Type B pancreatic cell (in vitro differentiated cells): ENCODE results near the gene MLKL. TPM values are rescaled to one million over a fixed set of nuclear protein-coding genes. Genes with fewer than 3 reads are reported as not detected.
A peak's percentile ranks its signal among the peaks of the same experiment; 100 is the strongest.

Source experiments
- DNase-seq: peaks from one replicate; pipeline ENCODE4 v3.0.0; 2021; ENCODE audit warnings: mixed read lengths; ENCODE audit not compliant: unreplicated experiment; ENCODE audit errors: extremely low spot score
- H3K27ac Mint-ChIP-seq: 2 replicates; pipeline ENCODE4 v1.8.0; 2021; ENCODE audit warnings: mild to moderate bottlenecking, mixed read lengths
- H3K27me3 Mint-ChIP-seq: 2 replicates; pipeline ENCODE4 v1.8.0; 2021; ENCODE audit warnings: mixed read lengths
- H3K36me3 Mint-ChIP-seq: 2 replicates; pipeline ENCODE4 v1.8.0; 2021; ENCODE audit warnings: mixed read lengths
- H3K4me1 Mint-ChIP-seq: one replicate; pipeline ENCODE4 v1.8.0; 2021; ENCODE audit warnings: mixed read lengths; ENCODE audit not compliant: unreplicated experiment
- H3K4me3 Mint-ChIP-seq: 2 replicates; pipeline ENCODE4 v1.8.0; 2021; ENCODE audit warnings: mild to moderate bottlenecking, mixed read lengths
- H3K9me3 Mint-ChIP-seq: 2 replicates; pipeline ENCODE4 v1.8.0; 2021; ENCODE audit warnings: mixed read lengths
- CTCF ChIP-seq: fragments of 200-600 bp; sonication (generic); conservative IDR thresholded peaks from 2 replicates; pipeline ENCODE4 v1.5.0; 2021; ENCODE audit warnings: antibody characterized with exemption, mild to moderate bottlenecking
- total RNA-seq: library from RNA; stranded (reverse); gene quantifications from 2 replicates; pipeline ENCODE4 v1.2.1, GENCODE V29; 2021; ENCODE audit warnings: low replicate concordance

Gene MLKL
- total RNA-seq, 1 donor from 2014 or later = 0.58 TPM

GRCh38 chr16:74729783-74730683 lies 29.4 kb upstream of the MLKL start:
- DNase-seq = no peak
- peaks cover 3% of the 10 kb centered on the region for H3K9me3 Mint-ChIP-seq
- H3K4me1 Mint-ChIP-seq = peaks cover 19% of the 10 kb centered on the region
- no peak for TF ChIP-seq CTCF
- H3K27me3 Mint-ChIP-seq = no peaks in the 10 kb centered on the region
- H3K36me3 Mint-ChIP-seq = no peaks in the 10 kb centered on the region
- H3K27ac Mint-ChIP-seq = peak overlapping the region; percentile 73
- peak overlapping the region; percentile 74 for H3K4me3 Mint-ChIP-seq

GRCh38 chr16:74727903-74728302 lies 27.2 kb upstream of the MLKL start:
- no peak for DNase-seq
- H3K4me1 Mint-ChIP-seq = peaks cover 19% of the 10 kb centered on the region
- no peak overlapping the region for H3K4me3 Mint-ChIP-seq
- no peaks in the 10 kb centered on the region for H3K27me3 Mint-ChIP-seq
- no peak overlapping the region for H3K27ac Mint-ChIP-seq
- no peaks in the 10 kb centered on the region for H3K36me3 Mint-ChIP-seq
- peaks cover 3% of the 10 kb centered on the region for H3K9me3 Mint-ChIP-seq
- TF ChIP-seq CTCF = no peak

- H3K9me3 Mint-ChIP-seq = peaks cover 3% of the 10 kb centered on the region
- no peak for DNase-seq
- H3K4me3 Mint-ChIP-seq = no peak overlapping the region
- peak; percentile 72 for TF ChIP-seq CTCF
- H3K27me3 Mint-ChIP-seq = no peaks in the 10 kb centered on the region
- no peak overlapping the region for H3K27ac Mint-ChIP-seq
- H3K36me3 Mint-ChIP-seq = no peaks in the 10 kb centered on the region
- H3K4me1 Mint-ChIP-seq = peaks cover 19% of the 10 kb centered on the region
Observed at GRCh38 chr16:74726716-74727115, 26.1 kb upstream of the MLKL start.

GRCh38 chr16:74725651-74726455 lies 25.2 kb upstream of the MLKL start:
- Mint-ChIP-seq H3K9me3 (no peaks in the 10 kb centered on the region), H3K36me3 (no peaks in the 10 kb centered on the region), H3K4me3 (no peak overlapping the region), H3K4me1 (peaks cover 15% of the 10 kb centered on the region), H3K27ac (no peak overlapping the region), H3K27me3 (no peaks in the 10 kb centered on the region)
- no peak for DNase-seq
- TF ChIP-seq CTCF = no peak

GRCh38 chr16:74724820-74725549 lies 24.3 kb upstream of the MLKL start:
- Mint-ChIP-seq H3K9me3 (no peaks in the 10 kb centered on the region), H3K4me1 (peaks cover 7% of the 10 kb centered on the region), H3K27ac (no peak overlapping the region), H3K4me3 (no peak overlapping the region), H3K27me3 (no peaks in the 10 kb centered on the region), H3K36me3 (no peaks in the 10 kb centered on the region)
- peak; percentile 46 for TF ChIP-seq CTCF
- DNase-seq = peak; percentile 65
